Hypothalamus (tissue), 51 donors: ENCODE data around the gene SAMD8.
"Not testable (repeated sequence)": the region's sequence is repeated elsewhere in the genome, so short reads cannot be mapped to it uniquely, and the experiment has no call there.

Experiments used
- DNase-seq, 51 donors: peaks; one replicate each; lab custom pipeline; 2025; lab: John Stamatoyannopoulos, UW

SAMD8 gene

GRCh38 chr10:75106242-75106641 is 5.2 kb upstream of the SAMD8 start:
- no peak for DNase-seq

GRCh38 chr10:75106891-75107290 is 4.6 kb upstream of the SAMD8 start:
- not testable (repeated sequence) for DNase-seq

- DNase-seq = no peak
Observed at GRCh38 chr10:75107756-75108683, 3.4 kb upstream of the SAMD8 start.

GRCh38 chr10:75108684-75109458 is 2.6 kb upstream of the SAMD8 start:
- no peak for DNase-seq

- DNase-seq = no peak
Observed at GRCh38 chr10:75109459-75109778, 2.0 kb upstream of the SAMD8 start.

- DNase-seq = no peak
Observed at GRCh38 chr10:75110006-75110632, 1.3 kb upstream of the SAMD8 start.

- DNase-seq = peak in 33 of 51 donors; percentile 9 to 81 (median 44)
Observed at GRCh38 chr10:75111907-75112679, 637 bp downstream of the SAMD8 start.

- DNase-seq = no peak
Observed at GRCh38 chr10:75115137-75115536, 3.7 kb downstream of the SAMD8 start.

- DNase-seq = not testable (repeated sequence)
Observed at GRCh38 chr10:75116941-75117775, 5.7 kb downstream of the SAMD8 start.

GRCh38 chr10:75117995-75118394 is 6.5 kb downstream of the SAMD8 start:
- DNase-seq = no peak

- DNase-seq = not testable (repeated sequence)
Observed at GRCh38 chr10:75119444-75120066, 8.1 kb downstream of the SAMD8 start.

GRCh38 chr10:75121322-75121721 is 9.9 kb downstream of the SAMD8 start:
- no peak for DNase-seq

GRCh38 chr10:75122505-75122904 is 11.0 kb downstream of the SAMD8 start:
- DNase-seq = no peak

- DNase-seq = no peak
Observed at GRCh38 chr10:75123088-75123682, 11.7 kb downstream of the SAMD8 start.

- DNase-seq = no peak
Observed at GRCh38 chr10:75126277-75126676, 14.8 kb downstream of the SAMD8 start.

- no peak for DNase-seq
Observed at GRCh38 chr10:75127471-75127870, 16.0 kb downstream of the SAMD8 start.

GRCh38 chr10:75128985-75129384 is 17.5 kb downstream of the SAMD8 start:
- DNase-seq = not testable (repeated sequence)

GRCh38 chr10:75129537-75129936 is 18.1 kb downstream of the SAMD8 start:
- DNase-seq = no peak

- DNase-seq = not testable (repeated sequence)
Observed at GRCh38 chr10:75133701-75134100, 22.2 kb downstream of the SAMD8 start.
